Measurements from ENCODE around the gene GARRE1. TPM values are rescaled to one million over a fixed set of nuclear protein-coding genes. Genes with fewer than 3 reads are reported as not detected.

The GARRE1 gene
- total and polyA plus RNA-seq, 2 of the 13 experiments (the other 11 are each of a cell fraction or from before 2014, with no cell fraction given): 8.0 to 11.7 TPM

DNA sequence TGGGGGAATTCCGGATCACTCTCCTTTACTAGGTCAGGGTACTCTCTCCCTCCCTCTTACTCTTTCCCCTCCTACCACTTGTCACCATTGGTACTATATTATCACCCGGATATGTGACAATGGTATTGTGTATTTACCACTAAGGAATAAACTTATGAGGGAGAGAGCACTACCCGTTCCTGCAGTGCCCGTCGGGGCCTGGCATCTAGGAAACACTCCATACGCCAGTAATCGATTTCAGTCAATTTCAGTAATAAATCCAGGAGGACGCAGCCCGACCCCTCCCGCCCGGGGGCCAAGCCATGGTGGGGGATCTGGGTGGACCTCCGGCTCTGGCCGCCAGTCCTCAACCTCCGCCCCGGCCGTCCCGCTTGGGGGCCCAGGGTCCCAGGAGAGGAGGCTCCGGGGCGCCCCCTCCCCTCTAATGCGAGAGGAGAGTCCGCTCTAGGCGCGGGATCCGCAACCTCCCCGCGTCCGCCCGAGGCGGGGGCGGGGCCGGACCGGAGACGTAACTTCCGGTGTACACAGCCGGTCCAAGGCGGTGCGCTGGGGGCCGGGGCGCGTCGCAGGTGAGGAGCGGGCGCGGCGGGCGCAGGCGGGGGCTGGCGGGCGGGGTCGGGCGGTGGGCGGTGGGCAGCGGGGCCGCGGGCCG is at the start of gene GARRE1 (continued):
- TF ChIP-seq, protein P1, sequence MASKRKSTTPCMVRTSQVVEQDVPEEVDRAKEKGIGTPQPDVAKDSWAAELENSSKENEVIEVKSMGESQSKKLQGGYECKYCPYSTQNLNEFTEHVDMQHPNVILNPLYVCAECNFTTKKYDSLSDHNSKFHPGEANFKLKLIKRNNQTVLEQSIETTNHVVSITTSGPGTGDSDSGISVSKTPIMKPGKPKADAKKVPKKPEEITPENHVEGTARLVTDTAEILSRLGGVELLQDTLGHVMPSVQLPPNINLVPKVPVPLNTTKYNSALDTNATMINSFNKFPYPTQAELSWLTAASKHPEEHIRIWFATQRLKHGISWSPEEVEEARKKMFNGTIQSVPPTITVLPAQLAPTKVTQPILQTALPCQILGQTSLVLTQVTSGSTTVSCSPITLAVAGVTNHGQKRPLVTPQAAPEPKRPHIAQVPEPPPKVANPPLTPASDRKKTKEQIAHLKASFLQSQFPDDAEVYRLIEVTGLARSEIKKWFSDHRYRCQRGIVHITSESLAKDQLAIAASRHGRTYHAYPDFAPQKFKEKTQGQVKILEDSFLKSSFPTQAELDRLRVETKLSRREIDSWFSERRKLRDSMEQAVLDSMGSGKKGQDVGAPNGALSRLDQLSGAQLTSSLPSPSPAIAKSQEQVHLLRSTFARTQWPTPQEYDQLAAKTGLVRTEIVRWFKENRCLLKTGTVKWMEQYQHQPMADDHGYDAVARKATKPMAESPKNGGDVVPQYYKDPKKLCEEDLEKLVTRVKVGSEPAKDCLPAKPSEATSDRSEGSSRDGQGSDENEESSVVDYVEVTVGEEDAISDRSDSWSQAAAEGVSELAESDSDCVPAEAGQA (IDR thresholded peaks at IDR 0.05; ENCODE audit: low read depth): peak; percentile 11; the same call in 1 of the 2 replicates
- TF ChIP-seq, protein P1 (CRISPR knock-in tag; IDR thresholded peaks at IDR 0.05; ENCODE audit: borderline replicate concordance): no peak
- peak; percentile 7; the same call in 1 of the 2 replicates for TF ChIP-seq ZNF563 (CRISPR knock-in tag; IDR thresholded peaks at IDR 0.05)
- TF ChIP-seq, protein P2, sequence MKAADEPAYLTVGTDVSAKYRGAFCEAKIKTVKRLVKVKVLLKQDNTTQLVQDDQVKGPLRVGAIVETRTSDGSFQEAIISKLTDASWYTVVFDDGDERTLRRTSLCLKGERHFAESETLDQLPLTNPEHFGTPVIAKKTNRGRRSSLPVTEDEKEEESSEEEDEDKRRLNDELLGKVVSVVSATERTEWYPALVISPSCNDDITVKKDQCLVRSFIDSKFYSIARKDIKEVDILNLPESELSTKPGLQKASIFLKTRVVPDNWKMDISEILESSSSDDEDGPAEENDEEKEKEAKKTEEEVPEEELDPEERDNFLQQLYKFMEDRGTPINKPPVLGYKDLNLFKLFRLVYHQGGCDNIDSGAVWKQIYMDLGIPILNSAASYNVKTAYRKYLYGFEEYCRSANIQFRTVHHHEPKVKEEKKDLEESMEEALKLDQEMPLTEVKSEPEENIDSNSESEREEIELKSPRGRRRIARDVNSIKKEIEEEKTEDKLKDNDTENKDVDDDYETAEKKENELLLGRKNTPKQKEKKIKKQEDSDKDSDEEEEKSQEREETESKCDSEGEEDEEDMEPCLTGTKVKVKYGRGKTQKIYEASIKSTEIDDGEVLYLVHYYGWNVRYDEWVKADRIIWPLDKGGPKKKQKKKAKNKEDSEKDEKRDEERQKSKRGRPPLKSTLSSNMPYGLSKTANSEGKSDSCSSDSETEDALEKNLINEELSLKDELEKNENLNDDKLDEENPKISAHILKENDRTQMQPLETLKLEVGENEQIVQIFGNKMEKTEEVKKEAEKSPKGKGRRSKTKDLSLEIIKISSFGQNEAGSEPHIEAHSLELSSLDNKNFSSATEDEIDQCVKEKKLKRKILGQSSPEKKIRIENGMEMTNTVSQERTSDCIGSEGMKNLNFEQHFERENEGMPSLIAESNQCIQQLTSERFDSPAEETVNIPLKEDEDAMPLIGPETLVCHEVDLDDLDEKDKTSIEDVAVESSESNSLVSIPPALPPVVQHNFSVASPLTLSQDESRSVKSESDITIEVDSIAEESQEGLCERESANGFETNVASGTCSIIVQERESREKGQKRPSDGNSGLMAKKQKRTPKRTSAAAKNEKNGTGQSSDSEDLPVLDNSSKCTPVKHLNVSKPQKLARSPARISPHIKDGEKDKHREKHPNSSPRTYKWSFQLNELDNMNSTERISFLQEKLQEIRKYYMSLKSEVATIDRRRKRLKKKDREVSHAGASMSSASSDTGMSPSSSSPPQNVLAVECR (CRISPR knock-in tag; IDR thresholded peaks at IDR 0.05; ENCODE audit: borderline replicate concordance): peak; percentile 52; the same call in 1 of the 2 replicates
- TF ChIP-seq KDM2A (CRISPR knock-in tag; IDR thresholded peaks at IDR 0.05; ENCODE audit: borderline replicate concordance, low read depth): peak; percentile 79
- TF ChIP-seq PRMT3 (CRISPR knock-in tag; IDR thresholded peaks at IDR 0.05; ENCODE audit: borderline replicate concordance, low read depth): no peak
- peak; percentile 52; the same call in 1 of the 2 replicates for TF ChIP-seq ZNF331 (CRISPR knock-in tag; IDR thresholded peaks at IDR 0.05)
- peak; percentile 84 for TF ChIP-seq KMT2B (CRISPR knock-in tag; IDR thresholded peaks at IDR 0.05)
- TF ChIP-seq, protein P3, sequence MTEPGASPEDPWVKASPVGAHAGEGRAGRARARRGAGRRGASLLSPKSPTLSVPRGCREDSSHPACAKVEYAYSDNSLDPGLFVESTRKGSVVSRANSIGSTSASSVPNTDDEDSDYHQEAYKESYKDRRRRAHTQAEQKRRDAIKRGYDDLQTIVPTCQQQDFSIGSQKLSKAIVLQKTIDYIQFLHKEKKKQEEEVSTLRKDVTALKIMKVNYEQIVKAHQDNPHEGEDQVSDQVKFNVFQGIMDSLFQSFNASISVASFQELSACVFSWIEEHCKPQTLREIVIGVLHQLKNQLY (CRISPR knock-in tag; IDR thresholded peaks at IDR 0.05): no peak
- no peak for TF ChIP-seq ZNF292 (CRISPR knock-in tag; IDR thresholded peaks at IDR 0.05; ENCODE audit: borderline replicate concordance, low read depth)
- TF ChIP-seq, protein P4, sequence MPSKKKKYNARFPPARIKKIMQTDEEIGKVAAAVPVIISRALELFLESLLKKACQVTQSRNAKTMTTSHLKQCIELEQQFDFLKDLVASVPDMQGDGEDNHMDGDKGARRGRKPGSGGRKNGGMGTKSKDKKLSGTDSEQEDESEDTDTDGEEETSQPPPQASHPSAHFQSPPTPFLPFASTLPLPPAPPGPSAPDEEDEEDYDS (CRISPR knock-in tag; IDR thresholded peaks at IDR 0.05): peak; percentile 66
- peak; percentile 19; the same call in 1 of the 2 replicates for TF ChIP-seq RXRB (CRISPR knock-in tag; IDR thresholded peaks at IDR 0.05; ENCODE audit: borderline replicate concordance)
- TF ChIP-seq, protein P5, sequence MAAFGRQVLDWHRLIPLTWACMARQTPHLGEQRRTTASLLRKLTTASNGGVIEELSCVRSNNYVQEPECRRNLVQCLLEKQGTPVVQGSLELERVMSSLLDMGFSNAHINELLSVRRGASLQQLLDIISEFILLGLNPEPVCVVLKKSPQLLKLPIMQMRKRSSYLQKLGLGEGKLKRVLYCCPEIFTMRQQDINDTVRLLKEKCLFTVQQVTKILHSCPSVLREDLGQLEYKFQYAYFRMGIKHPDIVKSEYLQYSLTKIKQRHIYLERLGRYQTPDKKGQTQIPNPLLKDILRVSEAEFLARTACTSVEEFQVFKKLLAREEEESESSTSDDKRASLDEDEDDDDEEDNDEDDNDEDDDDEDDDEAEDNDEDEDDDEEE (CRISPR knock-in tag; IDR thresholded peaks at IDR 0.05): peak; percentile 74; the same call in 1 of the 2 replicates
- TF ChIP-seq, protein P6, sequence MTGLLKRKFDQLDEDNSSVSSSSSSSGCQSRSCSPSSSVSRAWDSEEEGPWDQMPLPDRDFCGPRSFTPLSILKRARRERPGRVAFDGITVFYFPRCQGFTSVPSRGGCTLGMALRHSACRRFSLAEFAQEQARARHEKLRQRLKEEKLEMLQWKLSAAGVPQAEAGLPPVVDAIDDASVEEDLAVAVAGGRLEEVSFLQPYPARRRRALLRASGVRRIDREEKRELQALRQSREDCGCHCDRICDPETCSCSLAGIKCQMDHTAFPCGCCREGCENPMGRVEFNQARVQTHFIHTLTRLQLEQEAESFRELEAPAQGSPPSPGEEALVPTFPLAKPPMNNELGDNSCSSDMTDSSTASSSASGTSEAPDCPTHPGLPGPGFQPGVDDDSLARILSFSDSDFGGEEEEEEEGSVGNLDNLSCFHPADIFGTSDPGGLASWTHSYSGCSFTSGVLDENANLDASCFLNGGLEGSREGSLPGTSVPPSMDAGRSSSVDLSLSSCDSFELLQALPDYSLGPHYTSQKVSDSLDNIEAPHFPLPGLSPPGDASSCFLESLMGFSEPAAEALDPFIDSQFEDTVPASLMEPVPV (CRISPR knock-in tag; IDR thresholded peaks at IDR 0.05): 0 out of 2 replicates have a peak, but pooled peaks have one; percentile 59
